ENCODE data around the gene PRKN. TPM values are rescaled to one million over a fixed set of nuclear protein-coding genes. Genes with fewer than 3 reads are reported as not detected.
A peak's percentile ranks its signal among the peaks of the same experiment; 100 is the strongest.

The PRKN gene
- total and polyA plus RNA-seq, 2 experiments from 2014 or later = 2.3 to 3.9 TPM

- TF ChIP-seq EZH2 (IDR thresholded peaks at IDR 0.05; ENCODE audit: borderline replicate concordance) (no peak), CTCF (IDR thresholded peaks at IDR 0.05; ENCODE audit: poor library complexity) (no peak), EZH2phosphoT487 (IDR thresholded peaks at IDR 0.05; ENCODE audit: low read depth, severe bottlenecking, unreplicated experiment) (no peak)
- Histone ChIP-seq H3K79me2 (no peaks in the 10 kb centered on the region), H3K27ac (peak overlapping the region; percentile 60), H3K9me3 (ENCODE audit: low read depth) (no peaks in the 10 kb centered on the region), H3K36me3 (replicated peaks; ENCODE audit: insufficient read depth, low read depth) (no peaks in the 10 kb centered on the region), H3K27me3 (no peaks in the 10 kb centered on the region), H3K9me2 (replicated peaks; ENCODE audit: insufficient read depth) (no peaks in the 10 kb centered on the region), H4K20me1 (ENCODE audit: insufficient read depth, poor library complexity, severe bottlenecking) (no peaks in the 10 kb centered on the region), H3K4me3 (no peak overlapping the region), H3K4me1 (ENCODE audit: insufficient read depth) (no peaks in the 10 kb centered on the region), H3K4me2 (no peak overlapping the region), H2AFZ (no peak overlapping the region)
- WGBS (ENCODE audit: low lambda C conversion rate, missing lambda C conversion rate) = 59% methylated on average over 10 of the region's 12 CpGs
- peak; percentile 60 for DNase-seq (ENCODE audit: low spot score)
Measured at GRCh38 chr6:161367472-161367871, 1360.1 kb downstream of the PRKN start.

GRCh38 chr6:161366301-161366923 lies 1361.2 kb downstream of the PRKN start:
- Histone ChIP-seq H3K27me3 (no peaks in the 10 kb centered on the region), H3K4me3 (no peak overlapping the region), H3K9me3 (ENCODE audit: low read depth) (no peaks in the 10 kb centered on the region), H3K4me1 (ENCODE audit: insufficient read depth) (no peaks in the 10 kb centered on the region), H3K4me2 (no peak overlapping the region), H3K9me2 (replicated peaks; ENCODE audit: insufficient read depth) (no peaks in the 10 kb centered on the region), H3K79me2 (no peaks in the 10 kb centered on the region), H2AFZ (no peak overlapping the region), H3K27ac (no peak overlapping the region), H3K36me3 (replicated peaks; ENCODE audit: insufficient read depth, low read depth) (no peaks in the 10 kb centered on the region), H4K20me1 (ENCODE audit: insufficient read depth, poor library complexity, severe bottlenecking) (no peaks in the 10 kb centered on the region)
- no peak for TF ChIP-seq EZH2 (IDR thresholded peaks at IDR 0.05; ENCODE audit: borderline replicate concordance)
- TF ChIP-seq CTCF (IDR thresholded peaks at IDR 0.05; ENCODE audit: poor library complexity) = no peak
- DNase-seq (ENCODE audit: low spot score) = no peak
- WGBS (ENCODE audit: low lambda C conversion rate, missing lambda C conversion rate) = 96% methylated on average over 11 of the region's 11 CpGs

- TF ChIP-seq EZH2 (IDR thresholded peaks at IDR 0.05; ENCODE audit: borderline replicate concordance) = no peak
- H3K4me3 ChIP-seq = no peak overlapping the region
- no peaks in the 10 kb centered on the region for H4K20me1 ChIP-seq (ENCODE audit: insufficient read depth, poor library complexity, severe bottlenecking)
- H3K36me3 ChIP-seq (replicated peaks; ENCODE audit: insufficient read depth, low read depth) = no peaks in the 10 kb centered on the region
- no peak overlapping the region for H2AFZ ChIP-seq
- H3K9me3 ChIP-seq (ENCODE audit: low read depth) = no peaks in the 10 kb centered on the region
- H3K79me2 ChIP-seq = no peaks in the 10 kb centered on the region
- 75% methylated on average over 6 of the region's 6 CpGs for WGBS (ENCODE audit: low lambda C conversion rate, missing lambda C conversion rate)
- H3K27ac ChIP-seq = no peak overlapping the region
- no peaks in the 10 kb centered on the region for H3K27me3 ChIP-seq
- no peak overlapping the region for H3K4me2 ChIP-seq
- no peaks in the 10 kb centered on the region for H3K4me1 ChIP-seq (ENCODE audit: insufficient read depth)
- no peaks in the 10 kb centered on the region for H3K9me2 ChIP-seq (replicated peaks; ENCODE audit: insufficient read depth)
- DNase-seq (ENCODE audit: low spot score) = no peak
Measured at GRCh38 chr6:161365633-161366032, 1361.9 kb downstream of the PRKN start.

GRCh38 chr6:161363286-161363685 lies 1364.3 kb downstream of the PRKN start:
- no peak for TF ChIP-seq EZH2phosphoT487 (IDR thresholded peaks at IDR 0.05; ENCODE audit: low read depth, severe bottlenecking, unreplicated experiment)
- TF ChIP-seq EZH2 (IDR thresholded peaks at IDR 0.05; ENCODE audit: borderline replicate concordance) = no peak
- no peak for TF ChIP-seq CTCF (IDR thresholded peaks at IDR 0.05; ENCODE audit: poor library complexity)

More at GRCh38 chr6:161363286-161363685, 1364.3 kb downstream of the PRKN start:
- H4K20me1 ChIP-seq (ENCODE audit: insufficient read depth, poor library complexity, severe bottlenecking) = no peaks in the 10 kb centered on the region
- H3K4me3 ChIP-seq = no peak overlapping the region
- no peak overlapping the region for H3K4me2 ChIP-seq
- DNase-seq (ENCODE audit: low spot score) = no peak
- no peaks in the 10 kb centered on the region for H3K9me2 ChIP-seq (replicated peaks; ENCODE audit: insufficient read depth)
- H3K27me3 ChIP-seq = no peaks in the 10 kb centered on the region
- no peak overlapping the region for H3K27ac ChIP-seq
- H2AFZ ChIP-seq = no peak overlapping the region
- no peaks in the 10 kb centered on the region for H3K36me3 ChIP-seq (replicated peaks; ENCODE audit: insufficient read depth, low read depth)
- no peaks in the 10 kb centered on the region for H3K4me1 ChIP-seq (ENCODE audit: insufficient read depth)
- H3K79me2 ChIP-seq = no peaks in the 10 kb centered on the region
- no peaks in the 10 kb centered on the region for H3K9me3 ChIP-seq (ENCODE audit: low read depth)
